Keratinocyte (primary cell): Measurements from ENCODE around the gene ZNF169. TPM values are rescaled to one million over a fixed set of nuclear protein-coding genes. Genes with fewer than 3 reads are reported as not detected.
"Not testable (repeated sequence)": the region's sequence is repeated elsewhere in the genome, so short reads cannot be mapped to it uniquely, and the experiment has no call there.

Source experiments
- DNase-seq: peaks from one replicate; pipeline ENCODE4 v3.0.0-alpha.2; 2011; ENCODE audit warnings: low read depth, missing footprints, low spot score
- FAIRE-seq: peaks from 2 replicates; lab custom pipeline; 2011; peaks lifted over from hg19 to GRCh38; lab: Jason Lieb, UNC
- H2AFZ ChIP-seq: 2 replicates; pipeline ENCODE4 v1.6.0; 2012; ENCODE audit warnings: low read length, control low read depth, inconsistent platforms; ENCODE audit not compliant: control insufficient read depth
- H3K27ac ChIP-seq: 2 replicates; pipeline ENCODE4 v1.5.1; 2011; ENCODE audit warnings: low read length; ENCODE audit not compliant: control insufficient read depth, insufficient read depth
- H3K27me3 ChIP-seq: 3 replicates; pipeline ENCODE4 v1.6.0; 2011; ENCODE audit warnings: low read length; ENCODE audit not compliant: control insufficient read depth, insufficient read depth; ENCODE audit errors: extremely low read depth
- H3K36me3 ChIP-seq, 2 experiments: 2 replicates in 1 of 2; 3 replicates in 1 of 2; pipeline ENCODE4 v1.5.1; 2011; ENCODE audit warnings: low read length in 2 of 2, mild to moderate bottlenecking in 1 of 2; ENCODE audit not compliant: control insufficient read depth in 2 of 2, insufficient read depth in 2 of 2; ENCODE audit errors: extremely low read depth in 1 of 2
- H3K4me1 ChIP-seq: 3 replicates; pipeline ENCODE4 v1.5.1; 2011; ENCODE audit warnings: low read length; ENCODE audit not compliant: control insufficient read depth, insufficient read depth; ENCODE audit errors: extremely low read depth
- H3K4me2 ChIP-seq: 3 replicates; pipeline ENCODE4 v1.6.0; 2011; ENCODE audit warnings: low read depth, low read length; ENCODE audit not compliant: control insufficient read depth, insufficient read depth; ENCODE audit errors: extremely low read depth
- H3K4me3 ChIP-seq, 3 experiments: fragments of 200-600 bp in 1 of 3; sonication (generic) in 1 of 3; 2 replicates in 2 of 3; 3 replicates in 1 of 3; pipeline ENCODE4 v1.5.1; 2011 to 2016; ENCODE audit warnings: low read length in 3 of 3, mild to moderate bottlenecking in 3 of 3, control low read depth in 2 of 3, inconsistent platforms in 1 of 3, low read depth in 1 of 3, mixed read lengths in 1 of 3, mixed run types in 1 of 3, moderate library complexity in 1 of 3; ENCODE audit not compliant: control insufficient read depth in 2 of 3, insufficient read depth in 2 of 3; ENCODE audit errors: extremely low read depth in 1 of 3
- H3K79me2 ChIP-seq: 2 replicates; pipeline ENCODE4 v1.6.0; 2012; ENCODE audit warnings: low read length; ENCODE audit not compliant: control insufficient read depth, insufficient read depth
- H3K9ac ChIP-seq: 3 replicates; pipeline ENCODE4 v1.6.0; 2011; ENCODE audit warnings: low read length; ENCODE audit not compliant: control insufficient read depth, insufficient read depth; ENCODE audit errors: extremely low read depth
- H3K9me1 ChIP-seq: 3 replicates; pipeline ENCODE4 v1.6.0; 2011; ENCODE audit warnings: low read length; ENCODE audit not compliant: control insufficient read depth, insufficient read depth; ENCODE audit errors: extremely low read depth
- H3K9me3 ChIP-seq: 2 replicates; pipeline ENCODE4 v1.5.1; 2012; ENCODE audit warnings: low read depth, low read length; ENCODE audit not compliant: control insufficient read depth
- H4K20me1 ChIP-seq: 3 replicates; pipeline ENCODE4 v1.6.0; 2011; ENCODE audit warnings: low read length; ENCODE audit not compliant: control insufficient read depth, insufficient read depth; ENCODE audit errors: extremely low read depth
- CTCF ChIP-seq, 3 experiments: IDR thresholded peaks in 1 of 3; conservative IDR thresholded peaks in 1 of 3; optimal IDR thresholded peaks in 1 of 3; 2 replicates in 2 of 3; 3 replicates in 1 of 3; pipeline versions ENCODE3 to v1.5.1; 2011; ENCODE audit warnings: low read length in 3 of 3, mild to moderate bottlenecking in 3 of 3, moderate library complexity in 2 of 3, control low read depth in 1 of 3, inconsistent platforms in 1 of 3; ENCODE audit not compliant: insufficient read depth in 2 of 3; ENCODE audit errors: extremely low read depth in 1 of 3
- EZH2 ChIP-seq: IDR thresholded peaks from one replicate; pipeline ENCODE4 v1.6.1; 2012; ENCODE audit warnings: inconsistent platforms, mild to moderate bottlenecking, low read length, moderate library complexity
- dilution Hi-C: fragments of 300-500 bp; cut with MboI; formaldehyde crosslinking; loops from one replicate; pipeline ENCODE4 v1.7.0; 2020; ENCODE audit warnings: low sequenced_read_pairs; ENCODE audit not compliant: extremely low pct_ligation_motif_present
- polyA plus RNA-seq, 5 experiments: library from polyadenylated mRNA; depleted of rRNA in 3 of 5; stranded (reverse) in 3 of 5; stranded (forward) in 1 of 5; unstranded in 1 of 5; fragments of >200 nt; gene quantifications; 1 replicate in 1 of 5; 2 replicates in 3 of 5; 3 replicates in 1 of 5; pipeline versions ENCODE4 v1.2.1 to v1.2.3, GENCODE V29; 2011 to 2012; ENCODE audit warnings: missing spikeins in 2 of 5, low read depth in 1 of 5, low replicate concordance in 1 of 5

The ZNF169 gene
- polyA plus RNA-seq, 1 donor (not counting 4 experiments of a cell fraction or from before 2014, with no cell fraction given), result 3.7 TPM

GRCh38 chr9:94302426-94302825 lies 43.3 kb downstream of the ZNF169 start:
- no peaks in the 10 kb centered on the region for H3K4me1 ChIP-seq
- H3K9me3 ChIP-seq, result no peaks in the 10 kb centered on the region
- DNase-seq (no peak), FAIRE-seq (no peak)
- no peaks in the 10 kb centered on the region for H3K36me3 ChIP-seq
- no peak overlapping the region for H3K27ac ChIP-seq
- TF ChIP-seq EZH2, result no peak
- TF ChIP-seq CTCF (optimal IDR thresholded peaks at IDR 0.05 in 1 of 3, IDR thresholded peaks at IDR 0.05 in 1 of 3, conservative IDR thresholded peaks at IDR 0.05 in 1 of 3; ENCODE audit: extremely low read depth in 1 of 3, insufficient read depth in 2 of 3, low read length in 3 of 3), result no peak
- no peak overlapping the region for H3K4me3 ChIP-seq
- no peaks in the 10 kb centered on the region for H3K79me2 ChIP-seq
- no peaks in the 10 kb centered on the region for H3K9me1 ChIP-seq
- H3K4me2 ChIP-seq, result no peak overlapping the region
- no peak overlapping the region for H3K9ac ChIP-seq
- H2AFZ ChIP-seq, result no peak overlapping the region
- no peaks in the 10 kb centered on the region for H4K20me1 ChIP-seq
- dilution Hi-C loops, result no loop called here
- no peaks in the 10 kb centered on the region for H3K27me3 ChIP-seq

- Histone ChIP-seq H3K9ac (no peak overlapping the region), H3K4me1 (no peaks in the 10 kb centered on the region), H3K4me2 (no peak overlapping the region), H2AFZ (no peak overlapping the region), H4K20me1 (no peaks in the 10 kb centered on the region), H3K36me3 (no peaks in the 10 kb centered on the region), H3K79me2 (no peaks in the 10 kb centered on the region), H3K27me3 (no peaks in the 10 kb centered on the region), H3K9me3 (no peaks in the 10 kb centered on the region), H3K27ac (no peak overlapping the region), H3K4me3 (no peak overlapping the region), H3K9me1 (no peaks in the 10 kb centered on the region)
- DNase-seq (no peak), FAIRE-seq (no peak)
- TF ChIP-seq EZH2 (no peak), CTCF (optimal IDR thresholded peaks at IDR 0.05 in 1 of 3, IDR thresholded peaks at IDR 0.05 in 1 of 3, conservative IDR thresholded peaks at IDR 0.05 in 1 of 3; ENCODE audit: extremely low read depth in 1 of 3, insufficient read depth in 2 of 3, low read length in 3 of 3) (no peak)
- dilution Hi-C loops, result no loop called here
These were observed 44.2 kb downstream of the ZNF169 start for GRCh38 chr9:94303321-94303720.

GRCh38 chr9:94315034-94315984 lies 56.2 kb downstream of the ZNF169 start:
- H3K9ac ChIP-seq, H3K4me1 ChIP-seq, H3K9me3 ChIP-seq, H3K36me3 ChIP-seq, H3K79me2 ChIP-seq, H3K4me3 ChIP-seq, H3K27ac ChIP-seq, H3K9me1 ChIP-seq, dilution Hi-C loops, H3K4me2 ChIP-seq, H4K20me1 ChIP-seq, H3K27me3 ChIP-seq, H2AFZ ChIP-seq, DNase-seq: not testable (repeated sequence)
- peak; percentile 46 for FAIRE-seq
